ENCODE data around the gene CRACR2A. TPM values are rescaled to one million over a fixed set of nuclear protein-coding genes. Genes with fewer than 3 reads are reported as not detected.

The CRACR2A gene
- total RNA-seq, 1 experiment from 2014 or later = 17.9 TPM

DNA sequence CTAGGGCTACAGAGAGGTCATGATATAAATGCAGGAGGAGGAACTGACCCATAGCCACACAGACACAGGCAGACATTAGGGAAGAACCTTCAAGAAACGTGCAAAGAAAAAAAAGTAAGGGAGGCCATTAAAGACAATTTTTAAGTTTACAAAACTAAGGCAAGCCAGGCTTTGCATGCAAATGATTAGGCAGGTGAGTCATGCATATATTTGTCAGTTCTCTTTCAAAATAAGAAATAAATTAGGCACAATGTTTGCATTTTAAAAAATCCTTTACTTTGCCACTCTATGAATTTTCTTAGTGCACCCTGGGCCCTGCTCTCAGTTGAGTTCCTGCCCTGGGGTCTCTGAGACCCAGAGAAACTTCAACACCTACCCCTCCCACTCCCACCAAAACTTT is 186.9 kb downstream of the CRACR2A start:
- DNase-seq (ENCODE audit: low read depth) = no peak

Other genes starting within 250 kb of the CRACR2A start
- gene PARP11, start 120.3 kb upstream of the CRACR2A start, total RNA-seq (2014; rRNA removed; shearing (Covaris generic)) = 4.8 and 6.1 TPM in 2 replicates